NCI-H510A treated with DMSO at 0.1 percent for 48 hours (cell line): ENCODE measurements around the gene BOK.
"Not testable (repeated sequence)": the region's sequence is repeated elsewhere in the genome, so short reads cannot be mapped to it uniquely, and the experiment has no call there.

Experiments used
- DNase-seq: peaks from one replicate; lab custom pipeline; 2025; lab: John Stamatoyannopoulos, UW

Gene BOK

GRCh38 chr2:241558532-241559322, at the start of gene BOK:
Gene BOK, plus strand, starts transcription at chr2:241558745. Its CDS starts 739 bp downstream, at chr2:241559484.
- peak; percentile 56 for DNase-seq

GRCh38 chr2:241509155-241509784, 49.3 kb upstream of the BOK start:
- DNase-seq: no peak

- no peak for DNase-seq
Measured at GRCh38 chr2:241511091-241511741, 47.3 kb upstream of the BOK start.

- DNase-seq: no peak
Measured at GRCh38 chr2:241514553-241514952, 44.0 kb upstream of the BOK start.

GRCh38 chr2:241514986-241515737, 43.4 kb upstream of the BOK start:
- no peak for DNase-seq

GRCh38 chr2:241516520-241516965, 42.0 kb upstream of the BOK start:
- DNase-seq: no peak

GRCh38 chr2:241517297-241517696, 41.2 kb upstream of the BOK start:
- DNase-seq: no peak

- DNase-seq: no peak
Measured at GRCh38 chr2:241519669-241520068, 38.9 kb upstream of the BOK start.

- no peak for DNase-seq
Measured at GRCh38 chr2:241522477-241522876, 36.1 kb upstream of the BOK start.

- not testable (repeated sequence) for DNase-seq
Measured at GRCh38 chr2:241525818-241526780, 32.4 kb upstream of the BOK start.

- DNase-seq: no peak
Measured at GRCh38 chr2:241530571-241530970, 28.0 kb upstream of the BOK start.

- no peak for DNase-seq
Measured at GRCh38 chr2:241531161-241531722, 27.3 kb upstream of the BOK start.

- DNase-seq: no peak
Measured at GRCh38 chr2:241532168-241532567, 26.4 kb upstream of the BOK start.

GRCh38 chr2:241532733-241533601, 25.6 kb upstream of the BOK start:
- DNase-seq: no peak

- no peak for DNase-seq
Measured at GRCh38 chr2:241534293-241534692, 24.3 kb upstream of the BOK start.

- DNase-seq: no peak
Measured at GRCh38 chr2:241534701-241535375, 23.7 kb upstream of the BOK start.

- DNase-seq: no peak
Measured at GRCh38 chr2:241535871-241536655, 22.5 kb upstream of the BOK start.
